ENCODE results near the gene HS3ST3A1.

DNA sequence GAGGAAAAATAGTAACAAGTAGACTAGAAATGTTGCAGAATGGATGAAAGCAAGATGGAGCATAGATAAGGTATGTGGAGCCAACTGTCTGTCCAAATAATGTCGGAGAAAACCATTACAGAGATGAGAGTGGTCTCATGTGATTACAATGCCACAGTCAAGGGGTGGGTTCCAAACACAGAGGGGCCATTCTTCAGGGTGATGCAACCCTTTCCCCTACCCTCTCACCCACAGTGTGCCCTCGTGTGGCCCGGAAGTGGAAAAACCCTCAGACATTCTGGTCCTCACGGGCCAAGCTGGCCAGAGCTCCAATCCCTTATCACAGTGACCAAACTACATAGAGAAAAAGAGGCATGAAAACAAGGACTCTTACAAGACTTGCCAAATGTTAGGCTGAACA, 17.7 kb upstream of the HS3ST3A1 start:
- TF ChIP-seq, protein P1, sequence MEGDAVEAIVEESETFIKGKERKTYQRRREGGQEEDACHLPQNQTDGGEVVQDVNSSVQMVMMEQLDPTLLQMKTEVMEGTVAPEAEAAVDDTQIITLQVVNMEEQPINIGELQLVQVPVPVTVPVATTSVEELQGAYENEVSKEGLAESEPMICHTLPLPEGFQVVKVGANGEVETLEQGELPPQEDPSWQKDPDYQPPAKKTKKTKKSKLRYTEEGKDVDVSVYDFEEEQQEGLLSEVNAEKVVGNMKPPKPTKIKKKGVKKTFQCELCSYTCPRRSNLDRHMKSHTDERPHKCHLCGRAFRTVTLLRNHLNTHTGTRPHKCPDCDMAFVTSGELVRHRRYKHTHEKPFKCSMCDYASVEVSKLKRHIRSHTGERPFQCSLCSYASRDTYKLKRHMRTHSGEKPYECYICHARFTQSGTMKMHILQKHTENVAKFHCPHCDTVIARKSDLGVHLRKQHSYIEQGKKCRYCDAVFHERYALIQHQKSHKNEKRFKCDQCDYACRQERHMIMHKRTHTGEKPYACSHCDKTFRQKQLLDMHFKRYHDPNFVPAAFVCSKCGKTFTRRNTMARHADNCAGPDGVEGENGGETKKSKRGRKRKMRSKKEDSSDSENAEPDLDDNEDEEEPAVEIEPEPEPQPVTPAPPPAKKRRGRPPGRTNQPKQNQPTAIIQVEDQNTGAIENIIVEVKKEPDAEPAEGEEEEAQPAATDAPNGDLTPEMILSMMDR (IDR thresholded peaks at IDR 0.05; ENCODE audit: low read depth, low read length, poor library complexity, severe bottlenecking) = no peak
- no peak for TF ChIP-seq EZH2phosphoT487 (IDR thresholded peaks at IDR 0.05; ENCODE audit: borderline replicate concordance, low read length)

Data from DOHH2 (cell line).